ENCODE measurements around the gene GSTT2. TPM values are rescaled to one million over a fixed set of nuclear protein-coding genes. Genes with fewer than 3 reads are reported as not detected.

Gene GSTT2
- total and polyA plus RNA-seq, 9 of the 15 experiments (the other 6 are each of a cell fraction or from before 2014, with no cell fraction given): not detected

DNA sequence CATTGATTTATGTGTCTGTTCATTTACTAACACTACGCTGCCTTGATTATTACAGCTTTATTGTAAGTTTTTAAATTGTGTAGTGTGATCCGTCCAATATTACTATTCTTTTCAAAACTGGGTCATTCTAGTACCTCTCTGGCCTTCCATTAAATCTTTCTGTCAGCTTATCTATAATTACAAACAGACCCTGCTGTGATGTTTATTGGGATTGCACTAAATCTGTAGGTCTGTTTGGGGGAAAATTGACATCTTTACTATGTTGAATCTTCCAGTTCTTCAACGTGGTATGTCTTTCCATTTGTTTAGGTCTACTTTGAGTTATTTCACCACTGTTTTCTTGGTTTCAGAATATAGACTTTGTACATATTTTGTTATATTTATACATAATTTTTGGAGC is 46.8 kb downstream of the GSTT2 start:
- no peaks in the 10 kb centered on the region; a peak in 3 of 5 replicates for H3K4me1 ChIP-seq (replicated peaks in 1 of 2; ENCODE audit: control insufficient read depth in 2 of 2, insufficient read depth in 2 of 2, low read length in 2 of 2)
- BruUV-seq (replicated peaks): no TSS peak
- no peak for DNase-seq (ENCODE audit: extremely low read depth in 1 of 4, low spot score in 3 of 4)
- no peak for ATAC-seq
- H3K9me1 ChIP-seq (ENCODE audit: control insufficient read depth, insufficient read depth, low read length): no peaks in the 10 kb centered on the region
- H3K27ac ChIP-seq (ENCODE audit: extremely low read depth, low read depth, low read length): no peak overlapping the region
- H2AFZ ChIP-seq (ENCODE audit: low read depth, low read length): no peak overlapping the region
- in situ Hi-C loops (cut with MboI) (no loop called here), intact Hi-C loops (cut with micrococcal nuclease) (no loop called here)
- H3K4me3 ChIP-seq: no peak overlapping the region
- no peaks in the 10 kb centered on the region for H3K9me3 ChIP-seq (replicated peaks; ENCODE audit: control insufficient read depth, insufficient read depth, low read depth, low read length)
- 74% methylated on average over 3 of the region's 3 CpGs for WGBS (ENCODE audit: insufficient coverage, low coverage, missing lambda C conversion rate)
- peaks cover 91% of the 10 kb centered on the region for H3K79me2 ChIP-seq (ENCODE audit: control insufficient read depth, insufficient read depth, low read length)
- peaks cover 8% of the 10 kb centered on the region; the same call in 1 of the 3 replicates for H3K36me3 ChIP-seq (ENCODE audit: control insufficient read depth, insufficient read depth, low read length)
- no peaks in the 10 kb centered on the region for H3K27me3 ChIP-seq (ENCODE audit: control insufficient read depth in 2 of 2, insufficient read depth in 2 of 2, low read length in 2 of 2)
- no peak overlapping the region for H3K4me2 ChIP-seq (ENCODE audit: insufficient read depth, low read length)
- CTCF ChIA-PET (ENCODE audit: low intra/inter-chr PET ratio): no interaction called here
- no peak for TF ChIP-seq ZNF347 (CRISPR knock-in tag; IDR thresholded peaks at IDR 0.05; ENCODE audit: low read depth)
- TF ChIP-seq MYBL2 (IDR thresholded peaks at IDR 0.05; ENCODE audit: low read depth): no peak
- TF ChIP-seq MYBL2 (CRISPR knock-in tag; IDR thresholded peaks at IDR 0.05; ENCODE audit: borderline replicate concordance): no peak
- TF ChIP-seq MBD2 (IDR thresholded peaks at IDR 0.05; ENCODE audit: borderline replicate concordance, low read depth): no peak
- TF ChIP-seq POLR3A (IDR thresholded peaks at IDR 0.05; ENCODE audit: borderline replicate concordance, extremely low read depth, insufficient read depth, insufficient read length): no peak
- TF ChIP-seq, protein P1, sequence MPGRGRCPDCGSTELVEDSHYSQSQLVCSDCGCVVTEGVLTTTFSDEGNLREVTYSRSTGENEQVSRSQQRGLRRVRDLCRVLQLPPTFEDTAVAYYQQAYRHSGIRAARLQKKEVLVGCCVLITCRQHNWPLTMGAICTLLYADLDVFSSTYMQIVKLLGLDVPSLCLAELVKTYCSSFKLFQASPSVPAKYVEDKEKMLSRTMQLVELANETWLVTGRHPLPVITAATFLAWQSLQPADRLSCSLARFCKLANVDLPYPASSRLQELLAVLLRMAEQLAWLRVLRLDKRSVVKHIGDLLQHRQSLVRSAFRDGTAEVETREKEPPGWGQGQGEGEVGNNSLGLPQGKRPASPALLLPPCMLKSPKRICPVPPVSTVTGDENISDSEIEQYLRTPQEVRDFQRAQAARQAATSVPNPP (IDR thresholded peaks at IDR 0.05; ENCODE audit: borderline replicate concordance, insufficient read depth, insufficient read length): no peak
- TF ChIP-seq NFXL1 (CRISPR knock-in tag; IDR thresholded peaks at IDR 0.05): no peak
- TF ChIP-seq ZNF277 (CRISPR knock-in tag; IDR thresholded peaks at IDR 0.05; ENCODE audit: borderline replicate concordance): no peak
- TF ChIP-seq CEBPB (tag; IDR thresholded peaks at IDR 0.05): no peak
- no peak for TF ChIP-seq OTX1 (CRISPR knock-in tag; IDR thresholded peaks at IDR 0.05)
- POLR2A ChIA-PET: no interaction called here
- no peak overlapping the region for H3K9ac ChIP-seq (ENCODE audit: insufficient read depth in 1 of 2, low read depth in 2 of 2, low read length in 2 of 2)
- H4K20me1 ChIP-seq (replicated peaks; ENCODE audit: control insufficient read depth, insufficient read depth, low read length): peaks cover 10% of the 10 kb centered on the region
- no peak for FAIRE-seq

Measured in K562 (cell line).